BJ (cell line): Measurements from ENCODE around the gene AMY1C. TPM values are rescaled to one million over a fixed set of nuclear protein-coding genes. Genes with fewer than 3 reads are reported as not detected.
"Not testable (repeated sequence)": the region's sequence is repeated elsewhere in the genome, so short reads cannot be mapped to it uniquely, and the experiment has no call there.

Source experiments
- CTCF ChIA-PET: fragments of 350-600 bp; formaldehyde crosslinking; extraction: SDS; loops from one replicate; lab custom pipeline; 2021; ENCODE audit warnings: antibody characterized with exemption, inconsistent platforms; lab: Yijun Ruan, JAX
- POLR2A ChIA-PET: fragments of 300-600 bp; sonication (Branson Sonifier 250); formaldehyde crosslinking; extraction: SDS; loops from one replicate; lab custom pipeline; 2021; ENCODE audit warnings: antibody characterized with exemption; lab: Charles Lee
- DNase-seq: peaks from one replicate; pipeline ENCODE4 v3.0.0-alpha.2; 2011; ENCODE audit warnings: low read depth
- H3K27me3 ChIP-seq: 2 replicates; pipeline ENCODE4 v1.6.0; 2011; ENCODE audit warnings: low read length; ENCODE audit not compliant: control insufficient read depth, insufficient read depth
- H3K36me3 ChIP-seq: 2 replicates; pipeline ENCODE4 v1.5.1; 2011; ENCODE audit warnings: low read length; ENCODE audit not compliant: control insufficient read depth, insufficient read depth
- H3K4me3 ChIP-seq: 2 replicates; pipeline ENCODE4 v1.5.1; 2011; ENCODE audit warnings: low read depth, mild to moderate bottlenecking, control low read depth, low read length
- polyA minus RNA-seq: library from RNA; depleted of rRNA, polyadenylated mRNA; stranded (reverse); fragments of >200 nt; gene quantifications from 2 replicates; pipeline ENCODE4 v1.2.3, GENCODE V29; 2011; rRNA and poly(A)+ RNA removed
- polyA plus RNA-seq: library from polyadenylated mRNA; depleted of rRNA; stranded (reverse); fragments of >200 nt; gene quantifications from 2 replicates; pipeline ENCODE4 v1.2.3, GENCODE V29; 2011; rRNA removed

Gene AMY1C
- polyA plus RNA-seq (not detected in 2 replicates), polyA minus RNA-seq (not detected in 2 replicates)

DNA sequence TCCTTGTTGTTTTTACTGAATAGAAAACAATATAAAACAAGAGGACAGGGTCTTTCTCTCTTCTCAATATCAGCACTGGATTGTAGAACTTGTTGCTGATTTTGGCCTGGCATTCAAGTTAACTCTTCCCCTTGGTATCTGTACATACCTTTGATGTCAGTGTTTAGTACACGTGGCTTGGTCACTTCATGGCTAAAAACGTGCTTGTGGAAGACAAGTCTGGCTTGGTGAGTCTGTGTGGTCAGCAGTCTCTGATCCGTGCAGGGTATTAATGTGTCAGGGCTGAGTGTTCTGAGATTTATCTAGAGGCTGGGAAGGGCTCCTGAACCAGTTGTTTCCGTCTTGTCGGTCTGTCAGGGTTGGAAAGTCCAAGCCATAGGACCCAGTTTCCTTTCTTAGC is at the start of gene AMY1C:
Gene AMY1C, plus strand, starts transcription at position 301 of the 400 bp plus-strand sequence. CDS start 572 bp downstream, outside the sequence.
- H3K36me3 ChIP-seq, DNase-seq, H3K4me3 ChIP-seq, CTCF ChIA-PET, H3K27me3 ChIP-seq, POLR2A ChIA-PET: not testable (repeated sequence)

DNA sequence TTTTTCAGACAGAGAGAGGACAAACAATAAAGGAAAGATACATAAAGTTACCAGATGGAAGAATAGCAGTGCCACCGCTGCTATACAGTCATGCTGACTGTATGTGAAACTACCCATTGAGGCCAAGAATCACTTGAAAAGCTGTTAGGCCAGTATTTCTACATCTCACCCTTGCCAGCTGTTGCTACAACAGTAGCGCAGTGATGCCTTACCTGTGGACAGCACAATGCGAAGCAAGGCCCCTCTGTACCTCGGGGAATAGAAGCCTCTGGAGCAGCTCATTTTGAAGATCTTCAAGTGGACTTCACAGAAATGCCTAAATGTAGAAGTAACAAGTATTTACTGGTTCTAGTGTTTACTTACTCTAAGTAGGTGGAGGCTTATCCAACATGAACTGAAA is 49.0 kb upstream of the AMY1C start:
- DNase-seq, CTCF ChIA-PET: not testable (repeated sequence)

DNA sequence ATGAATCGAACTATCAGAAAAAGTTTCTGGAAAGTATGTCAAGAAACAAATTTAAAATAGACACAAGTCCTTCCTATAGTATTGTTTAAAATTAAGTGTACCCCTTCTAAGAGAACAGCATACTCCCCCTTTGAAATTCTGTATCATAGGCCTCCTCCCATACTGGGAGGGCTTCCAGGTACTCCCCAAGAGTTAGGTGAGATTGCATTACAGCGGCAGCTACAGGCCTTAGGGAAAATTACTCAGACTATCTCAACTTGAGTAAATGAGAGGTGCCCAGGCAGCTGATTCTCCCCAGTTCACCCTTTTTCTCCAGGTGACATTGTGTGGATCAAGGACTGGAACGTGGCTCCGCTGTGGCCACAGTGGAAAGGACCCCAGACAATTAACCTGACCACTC is 48.4 kb upstream of the AMY1C start:
- POLR2A ChIA-PET, CTCF ChIA-PET, H3K36me3 ChIP-seq, H3K4me3 ChIP-seq, DNase-seq, H3K27me3 ChIP-seq: not testable (repeated sequence)

More for the DNA sequence above, 49.0 kb upstream of the AMY1C start:
- POLR2A ChIA-PET, H3K4me3 ChIP-seq, H3K36me3 ChIP-seq, H3K27me3 ChIP-seq: not testable (repeated sequence)

DNA sequence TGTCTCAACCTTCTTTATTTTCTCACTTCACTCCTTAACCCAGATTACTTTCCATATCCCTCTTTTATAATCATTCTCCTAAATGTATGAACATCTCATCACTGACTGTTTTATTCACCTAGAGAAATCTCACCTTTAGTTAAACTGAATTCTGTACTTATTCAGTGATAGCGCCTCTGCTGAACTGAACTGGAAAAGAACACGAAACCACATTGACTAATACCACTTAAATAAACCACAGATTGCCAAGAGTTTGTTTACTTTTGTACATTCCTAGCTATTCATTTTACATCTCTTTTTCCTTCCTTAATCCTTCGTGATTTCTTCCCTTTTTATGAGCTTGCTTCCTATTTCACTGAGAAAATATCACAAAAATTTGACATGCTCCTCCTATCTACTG is 42.0 kb upstream of the AMY1C start:
- H3K27me3 ChIP-seq, H3K4me3 ChIP-seq, POLR2A ChIA-PET, H3K36me3 ChIP-seq, CTCF ChIA-PET, DNase-seq: not testable (repeated sequence)

DNA sequence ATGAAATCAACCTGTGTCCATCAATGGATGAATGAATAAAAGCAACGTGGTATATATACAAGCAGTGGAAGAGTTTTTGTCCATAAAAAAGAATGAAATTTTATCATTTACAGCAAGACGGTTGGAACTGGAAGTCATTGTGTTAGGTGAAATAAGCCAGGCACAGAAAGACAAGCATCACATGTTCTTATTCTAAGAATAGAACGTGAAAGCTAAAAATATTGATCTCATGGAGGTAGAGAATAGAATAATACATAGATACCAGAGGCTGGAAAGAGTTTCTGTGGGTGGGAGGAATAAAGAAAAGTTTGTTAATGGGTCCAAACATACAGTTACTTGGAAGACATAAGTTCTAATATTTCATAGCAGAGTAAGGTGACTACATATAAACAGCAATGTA is 39.3 kb upstream of the AMY1C start:
- CTCF ChIA-PET, POLR2A ChIA-PET: not testable (repeated sequence)

DNA sequence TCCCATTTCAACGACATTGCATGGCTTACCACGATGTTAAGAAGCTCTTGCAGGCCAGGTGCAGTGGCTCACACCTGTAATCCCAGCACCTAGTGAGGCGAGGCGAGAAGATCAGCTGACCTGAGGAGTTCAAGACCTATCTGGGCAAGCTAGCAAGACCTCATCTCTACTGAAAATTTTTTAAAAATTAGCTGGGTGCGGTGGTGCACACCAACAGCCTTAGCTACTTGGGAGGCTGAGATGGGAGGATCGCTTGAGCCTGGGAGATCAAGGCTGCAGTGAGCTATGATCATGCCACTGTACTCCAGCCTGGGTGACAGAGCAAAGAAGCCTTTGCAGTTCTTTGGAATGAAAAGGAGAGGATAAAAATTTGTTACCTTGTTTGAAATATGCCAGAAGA is 32.3 kb upstream of the AMY1C start:
- H3K27me3 ChIP-seq, DNase-seq, H3K4me3 ChIP-seq, POLR2A ChIA-PET, CTCF ChIA-PET, H3K36me3 ChIP-seq: not testable (repeated sequence)

More for the DNA sequence above, 39.3 kb upstream of the AMY1C start:
- not testable (repeated sequence) for H3K36me3 ChIP-seq, DNase-seq, H3K27me3 ChIP-seq, H3K4me3 ChIP-seq

DNA sequence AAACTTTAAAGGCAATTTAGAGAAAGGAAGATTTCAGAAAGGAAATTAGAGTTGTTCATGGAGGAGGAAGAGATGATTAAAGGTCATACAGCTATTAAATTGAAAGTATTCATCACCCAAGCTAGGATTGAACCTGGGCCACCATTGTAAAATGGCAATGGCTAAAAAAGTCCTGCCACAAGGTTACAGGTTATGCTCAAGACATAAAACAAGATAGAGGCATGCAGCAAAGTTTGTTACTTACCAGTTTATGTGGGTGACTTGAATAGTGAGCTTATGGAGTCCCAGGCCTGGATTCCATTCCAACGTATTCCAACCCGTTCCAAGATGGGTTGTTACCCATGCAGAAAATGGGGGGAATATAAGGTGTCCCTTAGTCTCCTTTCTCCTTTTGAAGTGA is 28.2 kb upstream of the AMY1C start:
- POLR2A ChIA-PET, DNase-seq, H3K36me3 ChIP-seq, H3K27me3 ChIP-seq, H3K4me3 ChIP-seq, CTCF ChIA-PET: not testable (repeated sequence)

DNA sequence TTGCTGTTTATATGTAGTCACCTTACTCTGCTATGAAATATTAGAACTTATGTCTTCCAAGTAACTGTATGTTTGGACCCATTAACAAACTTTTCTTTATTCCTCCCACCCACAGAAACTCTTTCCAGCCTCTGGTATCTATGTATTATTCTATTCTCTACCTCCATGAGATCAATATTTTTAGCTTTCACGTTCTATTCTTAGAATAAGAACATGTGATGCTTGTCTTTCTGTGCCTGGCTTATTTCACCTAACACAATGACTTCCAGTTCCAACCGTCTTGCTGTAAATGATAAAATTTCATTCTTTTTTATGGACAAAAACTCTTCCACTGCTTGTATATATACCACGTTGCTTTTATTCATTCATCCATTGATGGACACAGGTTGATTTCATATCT is 14.4 kb upstream of the AMY1C start:
- H3K27me3 ChIP-seq, H3K4me3 ChIP-seq, H3K36me3 ChIP-seq, POLR2A ChIA-PET, CTCF ChIA-PET, DNase-seq: not testable (repeated sequence)

DNA sequence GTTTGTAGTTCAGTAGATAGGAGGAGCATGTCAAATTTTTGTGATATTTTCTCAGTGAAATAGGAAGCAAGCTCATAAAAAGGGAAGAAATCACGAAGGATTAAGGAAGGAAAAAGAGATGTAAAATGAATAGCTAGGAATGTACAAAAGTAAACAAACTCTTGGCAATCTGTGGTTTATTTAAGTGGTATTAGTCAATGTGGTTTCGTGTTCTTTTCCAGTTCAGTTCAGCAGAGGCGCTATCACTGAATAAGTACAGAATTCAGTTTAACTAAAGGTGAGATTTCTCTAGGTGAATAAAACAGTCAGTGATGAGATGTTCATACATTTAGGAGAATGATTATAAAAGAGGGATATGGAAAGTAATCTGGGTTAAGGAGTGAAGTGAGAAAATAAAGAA is 11.7 kb upstream of the AMY1C start:
- H3K36me3 ChIP-seq, H3K4me3 ChIP-seq, DNase-seq, H3K27me3 ChIP-seq, CTCF ChIA-PET, POLR2A ChIA-PET: not testable (repeated sequence)

DNA sequence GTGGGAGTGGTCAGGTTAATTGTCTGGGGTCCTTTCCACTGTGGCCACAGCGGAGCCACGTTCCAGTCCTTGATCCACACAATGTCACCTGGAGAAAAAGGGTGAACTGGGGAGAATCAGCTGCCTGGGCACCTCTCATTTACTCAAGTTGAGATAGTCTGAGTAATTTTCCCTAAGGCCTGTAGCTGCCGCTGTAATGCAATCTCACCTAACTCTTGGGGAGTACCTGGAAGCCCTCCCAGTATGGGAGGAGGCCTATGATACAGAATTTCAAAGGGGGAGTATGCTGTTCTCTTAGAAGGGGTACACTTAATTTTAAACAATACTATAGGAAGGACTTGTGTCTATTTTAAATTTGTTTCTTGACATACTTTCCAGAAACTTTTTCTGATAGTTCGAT is 5.2 kb upstream of the AMY1C start:
- H3K4me3 ChIP-seq, CTCF ChIA-PET, H3K27me3 ChIP-seq, H3K36me3 ChIP-seq, DNase-seq, POLR2A ChIA-PET: not testable (repeated sequence)

DNA sequence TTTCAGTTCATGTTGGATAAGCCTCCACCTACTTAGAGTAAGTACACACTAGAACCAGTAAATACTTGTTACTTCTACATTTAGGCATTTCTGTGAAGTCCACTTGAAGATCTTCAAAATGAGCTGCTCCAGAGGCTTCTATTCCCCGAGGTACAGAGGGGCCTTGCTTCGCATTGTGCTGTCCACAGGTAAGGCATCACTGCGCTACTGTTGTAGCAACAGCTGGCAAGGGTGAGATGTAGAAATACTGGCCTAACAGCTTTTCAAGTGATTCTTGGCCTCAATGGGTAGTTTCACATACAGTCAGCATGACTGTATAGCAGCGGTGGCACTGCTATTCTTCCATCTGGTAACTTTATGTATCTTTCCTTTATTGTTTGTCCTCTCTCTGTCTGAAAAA is 4.7 kb upstream of the AMY1C start:
- H3K36me3 ChIP-seq, H3K27me3 ChIP-seq, POLR2A ChIA-PET, DNase-seq, H3K4me3 ChIP-seq, CTCF ChIA-PET: not testable (repeated sequence)

DNA sequence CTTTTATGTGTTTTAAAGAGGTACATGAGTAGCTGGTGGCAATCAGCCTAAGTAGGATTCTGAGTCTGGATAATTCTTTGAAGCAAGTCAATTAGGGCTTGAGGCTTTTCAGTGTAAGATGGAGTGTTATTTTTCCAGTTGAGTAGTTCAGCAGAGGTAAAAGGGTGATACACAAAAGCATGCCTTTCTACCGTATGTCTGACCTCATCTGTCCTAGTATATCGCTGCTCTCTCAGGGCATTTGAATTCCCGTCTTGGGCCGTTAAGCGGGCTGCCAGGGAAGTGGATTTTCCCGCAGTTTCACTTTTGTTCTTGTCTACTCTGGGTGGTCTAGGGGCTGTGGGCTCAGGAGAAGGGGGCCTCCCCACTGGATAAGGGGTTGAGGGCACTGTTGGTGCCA is 1.4 kb upstream of the AMY1C start:
- H3K4me3 ChIP-seq, H3K27me3 ChIP-seq, POLR2A ChIA-PET, CTCF ChIA-PET, DNase-seq, H3K36me3 ChIP-seq: not testable (repeated sequence)
